ENCODE results near the gene COL23A1. TPM values are rescaled to one million over a fixed set of nuclear protein-coding genes. Genes with fewer than 3 reads are reported as not detected.

COL23A1 gene
- total RNA-seq, 1 donor from 2014 or later = 0.12 TPM

GRCh38 chr5:178522361-178522760, 67.8 kb downstream of the COL23A1 start:
- no peak for TF ChIP-seq CTCF (IDR thresholded peaks at IDR 0.05)
- Mint-ChIP-seq H3K4me1 (ENCODE audit: low read depth) (no peaks in the 10 kb centered on the region), H3K27ac (ENCODE audit: unreplicated experiment) (no peak overlapping the region), H3K4me3 (ENCODE audit: unreplicated experiment) (no peak overlapping the region), H3K9me3 (ENCODE audit: low read depth) (peaks cover 6% of the 10 kb centered on the region), H3K27me3 (ENCODE audit: low read depth) (peaks cover 3% of the 10 kb centered on the region), H3K36me3 (ENCODE audit: low read depth) (peaks cover 2% of the 10 kb centered on the region)
- no peak for DNase-seq (ENCODE audit: low spot score)

GRCh38 chr5:178520851-178521250, 69.3 kb downstream of the COL23A1 start:
- Mint-ChIP-seq H3K36me3 (ENCODE audit: low read depth) (peaks cover 2% of the 10 kb centered on the region), H3K4me1 (ENCODE audit: low read depth) (no peaks in the 10 kb centered on the region), H3K27me3 (ENCODE audit: low read depth) (peaks cover 7% of the 10 kb centered on the region), H3K9me3 (ENCODE audit: low read depth) (peaks cover 6% of the 10 kb centered on the region), H3K27ac (ENCODE audit: unreplicated experiment) (no peak overlapping the region), H3K4me3 (ENCODE audit: unreplicated experiment) (no peak overlapping the region)
- DNase-seq (ENCODE audit: low spot score) = no peak
- no peak for TF ChIP-seq CTCF (IDR thresholded peaks at IDR 0.05)

GRCh38 chr5:178519804-178520203, 70.4 kb downstream of the COL23A1 start:
- Mint-ChIP-seq H3K27ac (ENCODE audit: unreplicated experiment) (no peak overlapping the region), H3K4me3 (ENCODE audit: unreplicated experiment) (no peak overlapping the region), H3K4me1 (ENCODE audit: low read depth) (no peaks in the 10 kb centered on the region), H3K27me3 (ENCODE audit: low read depth) (peaks cover 11% of the 10 kb centered on the region), H3K9me3 (ENCODE audit: low read depth) (peaks cover 6% of the 10 kb centered on the region), H3K36me3 (ENCODE audit: low read depth) (peaks cover 2% of the 10 kb centered on the region)
- no peak for DNase-seq (ENCODE audit: low spot score)
- TF ChIP-seq CTCF (IDR thresholded peaks at IDR 0.05) = no peak

- no peak for TF ChIP-seq CTCF (IDR thresholded peaks at IDR 0.05)
- Mint-ChIP-seq H3K27me3 (ENCODE audit: low read depth) (peaks cover 11% of the 10 kb centered on the region), H3K9me3 (ENCODE audit: low read depth) (peaks cover 6% of the 10 kb centered on the region), H3K27ac (ENCODE audit: unreplicated experiment) (no peak overlapping the region), H3K36me3 (ENCODE audit: low read depth) (peaks cover 2% of the 10 kb centered on the region), H3K4me3 (ENCODE audit: unreplicated experiment) (no peak overlapping the region), H3K4me1 (ENCODE audit: low read depth) (no peaks in the 10 kb centered on the region)
- DNase-seq (ENCODE audit: low spot score) = no peak
Observed at GRCh38 chr5:178519155-178519554, 71.0 kb downstream of the COL23A1 start.

GRCh38 chr5:178516504-178517235, 73.5 kb downstream of the COL23A1 start:
- no peaks in the 10 kb centered on the region for H3K4me1 Mint-ChIP-seq (ENCODE audit: low read depth)
- TF ChIP-seq CTCF (IDR thresholded peaks at IDR 0.05) = no peak
- peaks cover 10% of the 10 kb centered on the region for H3K9me3 Mint-ChIP-seq (ENCODE audit: low read depth)
- H3K27ac Mint-ChIP-seq (ENCODE audit: unreplicated experiment) = no peak overlapping the region
- no peak overlapping the region for H3K4me3 Mint-ChIP-seq (ENCODE audit: unreplicated experiment)
- H3K36me3 Mint-ChIP-seq (ENCODE audit: low read depth) = peaks cover 4% of the 10 kb centered on the region
- H3K27me3 Mint-ChIP-seq (ENCODE audit: low read depth) = peaks cover 16% of the 10 kb centered on the region
- DNase-seq (ENCODE audit: low spot score) = no peak

Data from chondrocyte (in vitro differentiated cells).